GM12878 (cell line): ENCODE data around the gene USP4. TPM values are rescaled to one million over a fixed set of nuclear protein-coding genes. Genes with fewer than 3 reads are reported as not detected.

Source experiments
- ATAC-seq: fragments of 200-7000 bp; cut with Tn5 transposase; 3 replicates; pipeline ENCODE4 v1.9.1; 2020; ENCODE audit warnings: mild to moderate bottlenecking, moderate library complexity
- BruUV-seq: library from RNA; stranded (reverse); fragments of 400-500 nt; replicated peaks from 2 replicates; lab custom pipeline; 2021; lab: Mats Ljungman, UMichigan
- CTCF ChIA-PET: fragments of 300-600 bp; sonication (Branson Sonifier 250); formaldehyde crosslinking; extraction: SDS; loops from one replicate; lab custom pipeline; 2021; ENCODE audit warnings: inconsistent platforms; lab: Yijun Ruan, JAX
- POLR2A ChIA-PET: fragments of 350-600 bp; formaldehyde crosslinking; extraction: SDS; loops from one replicate; lab custom pipeline; 2021; ENCODE audit warnings: inconsistent platforms; lab: Charles Lee
- RAD21 ChIA-PET: fragments of 300-600 bp; sonication (Branson Sonifier 250); formaldehyde crosslinking; loops from one replicate; lab custom pipeline; 2023; ENCODE audit warnings: antibody characterized with exemption; ENCODE audit not compliant: unreplicated experiment; lab: Charles Lee
- SMC1A ChIA-PET: fragments of 300-600 bp; sonication (Branson Sonifier 250); formaldehyde crosslinking; loops from one replicate; lab custom pipeline; 2023; ENCODE audit not compliant: unreplicated experiment, uncharacterized antibody; lab: Charles Lee
- DNase-seq: peaks from one replicate; pipeline ENCODE4 v3.0.0-alpha.2; 2011; ENCODE audit warnings: low read depth, low spot score
- FAIRE-seq: peaks from 3 replicates; lab custom pipeline; 2011; peaks lifted over from hg19 to GRCh38; lab: Jason Lieb, UNC
- H2AFZ ChIP-seq: 2 replicates; pipeline ENCODE4 v1.6.0; 2011; ENCODE audit warnings: low read depth, low read length, control low read depth; ENCODE audit not compliant: control insufficient read depth
- H3K27ac ChIP-seq: 2 replicates; pipeline ENCODE4 v1.5.1; 2011; ENCODE audit warnings: control low read depth; ENCODE audit not compliant: control insufficient read depth, insufficient read depth
- H3K27me3 ChIP-seq, 2 experiments: replicated peaks in 1 of 2; 2 replicates each; pipeline versions ENCODE4 v1.6.0 to v1.6.1; 2011; ENCODE audit warnings: low read length in 1 of 2; ENCODE audit not compliant: control insufficient read depth in 2 of 2, insufficient read depth in 2 of 2
- H3K36me3 ChIP-seq, 2 experiments: 2 replicates each; pipeline ENCODE4 v1.5.1; 2011; ENCODE audit warnings: low read length in 1 of 2; ENCODE audit not compliant: control insufficient read depth in 2 of 2, insufficient read depth in 2 of 2
- H3K4me1 ChIP-seq: 2 replicates; pipeline ENCODE4 v1.6.1; 2011; ENCODE audit warnings: mild to moderate bottlenecking, low read length, moderate library complexity, mixed read lengths; ENCODE audit not compliant: control insufficient read depth, insufficient read depth
- H3K4me2 ChIP-seq: 2 replicates; pipeline ENCODE4 v1.6.0; 2011; ENCODE audit warnings: control low read depth; ENCODE audit not compliant: control insufficient read depth, insufficient read depth
- H3K4me3 ChIP-seq: fragments of 200-600 bp; sonication (generic); 2 replicates; pipeline ENCODE4 v1.5.1; 2016
- H3K79me2 ChIP-seq: 2 replicates; pipeline ENCODE4 v1.6.0; 2011; ENCODE audit warnings: low read length; ENCODE audit not compliant: control insufficient read depth, insufficient read depth
- H3K9ac ChIP-seq: 2 replicates; pipeline ENCODE4 v1.8.0; 2011; ENCODE audit warnings: low read length, control low read depth, mixed read lengths; ENCODE audit not compliant: control insufficient read depth, insufficient read depth
- H3K9me3 ChIP-seq: replicated peaks from 3 replicates; pipeline ENCODE4 v1.5.1; 2011; ENCODE audit warnings: mild to moderate bottlenecking, low read length; ENCODE audit not compliant: control insufficient read depth, insufficient read depth
- H4K20me1 ChIP-seq: 2 replicates; pipeline ENCODE4 v1.6.0; 2011; ENCODE audit not compliant: control insufficient read depth, insufficient read depth
- CEBPB ChIP-seq, 2 experiments: fragments of 150-350 bp in 1 of 2; IDR thresholded peaks; 2 replicates each; pipeline ENCODE4 v1.6.1; 2012 to 2014; ENCODE audit warnings: low read depth in 2 of 2, low read length in 2 of 2, borderline replicate concordance in 1 of 2, inconsistent platforms in 1 of 2
- FOS ChIP-seq: IDR thresholded peaks from 3 replicates; pipeline ENCODE4 v1.6.1; 2011; ENCODE audit warnings: borderline replicate concordance; ENCODE audit not compliant: insufficient read length; ENCODE audit errors: extremely low read depth
- MTA3 ChIP-seq: IDR thresholded peaks from 2 replicates; pipeline ENCODE4 v1.6.1; 2012; ENCODE audit warnings: low read length, inconsistent platforms, borderline replicate concordance
- POU2F2 ChIP-seq: IDR thresholded peaks from 3 replicates; pipeline ENCODE4 v1.6.1; 2011; ENCODE audit warnings: low read depth, mild to moderate bottlenecking, low read length, borderline replicate concordance
- SREBF2 ChIP-seq: IDR thresholded peaks from 2 replicates; pipeline ENCODE4 v1.6.1; 2012; ENCODE audit warnings: mild to moderate bottlenecking, low read length
- WGBS: methylation state at CpG from one replicate; pipeline ENCODE4 v1.1.6; 2016; ENCODE audit warnings: low lambda C conversion rate; ENCODE audit not compliant: insufficient replicate concordance, insufficient coverage; ENCODE audit errors: missing lambda C conversion rate; 5-methylcytosine and 5-hydroxymethylcytosine counted together
- in situ Hi-C: fragments of 300-500 bp; cut with MboI; formaldehyde crosslinking; loops from 9 replicates; pipeline ENCODE4 v1.14.3; 2018; ENCODE audit warnings: mixed read lengths
- intact Hi-C: fragments of 100-400 bp; cut with micrococcal nuclease; formaldehyde crosslinking; loops from one replicate; pipeline ENCODE4 v1.14.2; 2022; ENCODE audit not compliant: unreplicated experiment
- polyA plus RNA-seq, 11 experiments: library from polyadenylated mRNA; depleted of rRNA in 4 of 11; unstranded in 6 of 11; stranded (reverse) in 5 of 11; fragments of >200 nt; fragmentation: Nextera tagmentation in 4 of 11; fragmentation: Illumina TruSeq in 1 of 11; extraction: Ambion mirVana in 4 of 11; extraction: Trizol in 1 of 11; gene quantifications; 1 replicate in 1 of 11; 2 replicates in 10 of 11; pipeline versions ENCODE4 v1.2.1 to v1.2.3, GENCODE V29; 2011 to 2016; ENCODE audit warnings: inconsistent platforms in 2 of 11, missing spikeins in 2 of 11, low read depth in 1 of 11
- total RNA-seq, 4 experiments: library from RNA; depleted of rRNA in 3 of 4; stranded (reverse); fragments of >200 nt in 3 of 4; fragmentation: Illumina TruSeq in 1 of 4; extraction: Trizol in 1 of 4; gene quantifications; 2 replicates each; pipeline versions ENCODE4 v1.2.1 to v1.2.3, GENCODE V29; 2013 to 2021
- TF ChIP-seq, protein P1 (sequence below): IDR thresholded peaks from 2 replicates; pipeline ENCODE4 v1.6.1; 2012; ENCODE audit warnings: low read depth, low read length, improper control_type of control experiment
- TF ChIP-seq, protein P2 (sequence below): fragments of 450-650 bp; IDR thresholded peaks from 2 replicates; pipeline ENCODE4 v1.6.1; 2018; ENCODE audit warnings: mild to moderate bottlenecking, low read depth, moderate library complexity; ENCODE audit not compliant: partially characterized antibody

The USP4 gene
- total and polyA plus RNA-seq, 10 of the 15 experiments (the other 5 are each of a cell fraction or from before 2014, with no cell fraction given) = 26.5 to 77.1 (median 66.0) TPM

DNA sequence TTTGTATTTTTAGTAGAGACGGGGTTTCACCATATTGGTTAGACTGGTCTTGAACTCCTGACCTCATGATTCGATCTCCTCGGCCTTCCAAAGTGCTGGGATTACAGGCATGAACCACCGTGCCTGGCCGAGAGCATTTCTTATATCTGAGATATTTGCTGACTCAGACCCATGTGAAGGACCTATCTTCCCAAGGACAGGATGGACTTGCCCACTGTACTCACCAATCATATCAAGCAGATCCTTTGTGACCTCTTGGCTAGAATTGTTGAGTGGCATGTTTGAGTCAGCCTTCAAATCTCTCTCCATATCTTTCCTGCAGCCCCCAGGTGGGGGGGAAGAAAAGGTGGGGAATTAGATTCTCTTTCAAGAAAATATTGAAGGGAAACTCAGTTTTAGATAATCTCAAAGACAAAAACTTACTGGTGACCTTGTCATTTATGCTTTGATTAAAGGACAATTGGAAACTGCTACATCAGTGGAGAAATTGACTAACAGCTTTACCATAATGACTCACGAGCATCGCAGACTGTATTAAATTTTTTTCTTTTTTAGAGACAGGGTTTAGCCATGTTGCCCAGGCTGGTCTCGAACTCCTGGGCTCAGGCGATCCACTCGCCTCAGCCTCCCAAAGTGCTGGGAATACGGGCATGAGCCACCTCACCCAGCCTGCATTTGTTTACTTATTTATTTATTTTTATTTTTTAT lies 65.9 kb downstream of the USP4 start:
- FAIRE-seq (no peak), ATAC-seq (no peak)
- H4K20me1 ChIP-seq = no peaks in the 10 kb centered on the region
- 86% methylated on average over 11 of the region's 11 CpGs for WGBS
- POLR2A ChIA-PET = no interaction called here
- peaks cover 1 to 5% of the 10 kb centered on the region in 2 experiments for H3K36me3 ChIP-seq
- H3K4me2 ChIP-seq = no peak overlapping the region
- RAD21 ChIA-PET = no interaction called here
- H3K79me2 ChIP-seq = no peaks in the 10 kb centered on the region
- no peak overlapping the region for H3K27ac ChIP-seq
- no TSS peak for BruUV-seq
- SMC1A ChIA-PET = no interaction called here
- H3K9ac ChIP-seq = no peak overlapping the region
- no peak overlapping the region for H2AFZ ChIP-seq
- H3K27me3 ChIP-seq = no peaks in the 10 kb centered on the region
- intact Hi-C loops = no loop called here
- no peaks in the 10 kb centered on the region for H3K9me3 ChIP-seq
- TF ChIP-seq MTA3 (no peak), POU2F2 (no peak), CEBPB (IDR thresholded peaks at IDR 0.05; ENCODE audit: borderline replicate concordance in 1 of 2, low read depth in 2 of 2, low read length in 2 of 2) (no peak), SREBF2 (no peak), FOS (no peak)
- TF ChIP-seq, protein P1, sequence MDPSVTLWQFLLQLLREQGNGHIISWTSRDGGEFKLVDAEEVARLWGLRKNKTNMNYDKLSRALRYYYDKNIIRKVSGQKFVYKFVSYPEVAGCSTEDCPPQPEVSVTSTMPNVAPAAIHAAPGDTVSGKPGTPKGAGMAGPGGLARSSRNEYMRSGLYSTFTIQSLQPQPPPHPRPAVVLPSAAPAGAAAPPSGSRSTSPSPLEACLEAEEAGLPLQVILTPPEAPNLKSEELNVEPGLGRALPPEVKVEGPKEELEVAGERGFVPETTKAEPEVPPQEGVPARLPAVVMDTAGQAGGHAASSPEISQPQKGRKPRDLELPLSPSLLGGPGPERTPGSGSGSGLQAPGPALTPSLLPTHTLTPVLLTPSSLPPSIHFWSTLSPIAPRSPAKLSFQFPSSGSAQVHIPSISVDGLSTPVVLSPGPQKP = no peak
- TF ChIP-seq, protein P2, sequence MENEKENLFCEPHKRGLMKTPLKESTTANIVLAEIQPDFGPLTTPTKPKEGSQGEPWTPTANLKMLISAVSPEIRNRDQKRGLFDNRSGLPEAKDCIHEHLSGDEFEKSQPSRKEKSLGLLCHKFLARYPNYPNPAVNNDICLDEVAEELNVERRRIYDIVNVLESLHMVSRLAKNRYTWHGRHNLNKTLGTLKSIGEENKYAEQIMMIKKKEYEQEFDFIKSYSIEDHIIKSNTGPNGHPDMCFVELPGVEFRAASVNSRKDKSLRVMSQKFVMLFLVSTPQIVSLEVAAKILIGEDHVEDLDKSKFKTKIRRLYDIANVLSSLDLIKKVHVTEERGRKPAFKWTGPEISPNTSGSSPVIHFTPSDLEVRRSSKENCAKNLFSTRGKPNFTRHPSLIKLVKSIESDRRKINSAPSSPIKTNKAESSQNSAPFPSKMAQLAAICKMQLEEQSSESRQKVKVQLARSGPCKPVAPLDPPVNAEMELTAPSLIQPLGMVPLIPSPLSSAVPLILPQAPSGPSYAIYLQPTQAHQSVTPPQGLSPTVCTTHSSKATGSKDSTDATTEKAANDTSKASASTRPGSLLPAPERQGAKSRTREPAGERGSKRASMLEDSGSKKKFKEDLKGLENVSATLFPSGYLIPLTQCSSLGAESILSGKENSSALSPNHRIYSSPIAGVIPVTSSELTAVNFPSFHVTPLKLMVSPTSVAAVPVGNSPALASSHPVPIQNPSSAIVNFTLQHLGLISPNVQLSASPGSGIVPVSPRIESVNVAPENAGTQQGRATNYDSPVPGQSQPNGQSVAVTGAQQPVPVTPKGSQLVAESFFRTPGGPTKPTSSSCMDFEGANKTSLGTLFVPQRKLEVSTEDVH = no peak
- TF ChIP-seq, all 136 proteins: peak for 0
- H3K4me3 ChIP-seq = no peak overlapping the region
- in situ Hi-C loops = no loop called here
- no peak for DNase-seq
- CTCF ChIA-PET = no interaction called here
- H3K4me1 ChIP-seq = peaks cover 13% of the 10 kb centered on the region
